K562 (cell line): Measurements from ENCODE around the gene RUVBL1. TPM values are rescaled to one million over a fixed set of nuclear protein-coding genes. Genes with fewer than 3 reads are reported as not detected.
A peak's percentile ranks its signal among the peaks of the same experiment; 100 is the strongest.

Experiments used
- ATAC-seq: fragments of 200-7000 bp; cut with Tn5 transposase; 3 replicates; pipeline ENCODE4 v1.9.1; 2020; ENCODE audit warnings: moderate library complexity
- BruUV-seq: library from RNA; stranded (reverse); fragments of 400-500 nt; replicated peaks from 2 replicates; lab custom pipeline; 2021; lab: Mats Ljungman, UMichigan
- CTCF ChIA-PET: fragments of 300-600 bp; formaldehyde crosslinking; extraction: SDS; loops from one replicate; lab custom pipeline; 2021; ENCODE audit warnings: low intra/inter-chr PET ratio; lab: Yijun Ruan, JAX
- POLR2A ChIA-PET: fragments of 300-600, 350-650 bp; sonication (Branson Sonifier 250); formaldehyde crosslinking; extraction: SDS; loops from one replicate; lab custom pipeline; 2021; ENCODE audit warnings: antibody characterized with exemption, inconsistent platforms; lab: Yijun Ruan, JAX
- DNase-seq, 4 experiments: peaks; one replicate each; pipeline versions ENCODE4 v3.0.0 to v3.0.0-alpha.2; 2011 to 2018; ENCODE audit warnings: low spot score in 3 of 4, mixed read lengths in 3 of 4; ENCODE audit errors: extremely low read depth in 1 of 4
- FAIRE-seq: peaks from 2 replicates; lab custom pipeline; 2011; peaks lifted over from hg19 to GRCh38; lab: Jason Lieb, UNC
- H2AFZ ChIP-seq: 2 replicates; pipeline ENCODE4 v1.6.0; 2011; ENCODE audit warnings: low read depth, low read length, control low read depth, inconsistent platforms
- H3K27ac ChIP-seq: fragments of 200-600 bp; 3 replicates; pipeline ENCODE4 v1.8.0; 2011; ENCODE audit warnings: low read depth, mild to moderate bottlenecking, control low read depth, inconsistent platforms, low read length, moderate library complexity, mixed read lengths; ENCODE audit errors: extremely low read depth
- H3K27me3 ChIP-seq, 2 experiments: fragments of 300-600 bp in 1 of 2; 2 replicates in 1 of 2; 3 replicates in 1 of 2; pipeline versions ENCODE4 v1.6.0 to v1.8.0; 2011; ENCODE audit warnings: inconsistent platforms in 2 of 2, low read length in 2 of 2, mild to moderate bottlenecking in 1 of 2, mixed read lengths in 1 of 2, moderate library complexity in 1 of 2; ENCODE audit not compliant: control insufficient read depth in 2 of 2, insufficient read depth in 2 of 2
- H3K36me3 ChIP-seq: fragments of 300-600 bp; 3 replicates; pipeline ENCODE4 v1.8.0; 2011; ENCODE audit warnings: mild to moderate bottlenecking, low read length, inconsistent platforms; ENCODE audit not compliant: control insufficient read depth, insufficient read depth
- H3K4me1 ChIP-seq, 2 experiments: fragments of 200-600 bp in 1 of 2; replicated peaks in 1 of 2; 2 replicates in 1 of 2; 3 replicates in 1 of 2; pipeline versions ENCODE4 v1.5.1 to v1.8.0; 2011; ENCODE audit warnings: inconsistent platforms in 2 of 2, low read length in 2 of 2, mild to moderate bottlenecking in 1 of 2, mixed read lengths in 1 of 2, moderate library complexity in 1 of 2; ENCODE audit not compliant: control insufficient read depth in 2 of 2, insufficient read depth in 2 of 2
- H3K4me2 ChIP-seq: 2 replicates; pipeline ENCODE4 v1.6.1; 2011; ENCODE audit warnings: low read length, control low read depth, inconsistent platforms, mixed read lengths; ENCODE audit not compliant: insufficient read depth
- H3K4me3 ChIP-seq: fragments of 200-600 bp; sonication (generic), shearing (Covaris generic); 2 replicates; pipeline ENCODE4 v1.5.1; 2016; ENCODE audit warnings: control low read depth, inconsistent platforms
- H3K79me2 ChIP-seq: fragments of 200-600 bp; 3 replicates; pipeline ENCODE4 v1.8.0; 2011; ENCODE audit warnings: low read length, inconsistent platforms; ENCODE audit not compliant: control insufficient read depth, insufficient read depth
- H3K9ac ChIP-seq, 2 experiments: 2 replicates each; pipeline versions ENCODE4 v1.6.0 to v1.6.1; 2011; ENCODE audit warnings: low read depth in 2 of 2, low read length in 2 of 2, control low read depth in 1 of 2, inconsistent platforms in 1 of 2, mild to moderate bottlenecking in 1 of 2, mixed read lengths in 1 of 2; ENCODE audit not compliant: insufficient read depth in 1 of 2
- H3K9me1 ChIP-seq: one replicate; pipeline ENCODE4 v1.6.0; 2011; ENCODE audit warnings: inconsistent platforms, mild to moderate bottlenecking, low read length, moderate library complexity; ENCODE audit not compliant: control insufficient read depth, insufficient read depth
- H3K9me3 ChIP-seq: replicated peaks from 2 replicates; pipeline ENCODE4 v1.5.1; 2011; ENCODE audit warnings: low read depth, low read length, inconsistent platforms; ENCODE audit not compliant: control insufficient read depth, insufficient read depth
- H4K20me1 ChIP-seq: replicated peaks from 2 replicates; pipeline ENCODE4 v1.6.1; 2011; ENCODE audit warnings: low read length, inconsistent platforms, mixed read lengths; ENCODE audit not compliant: control insufficient read depth, insufficient read depth
- CBFA2T3 ChIP-seq: fragments of 450-650 bp; IDR thresholded peaks from 2 replicates; pipeline ENCODE4 v1.6.1; 2017
- CREB5 ChIP-seq: fragments of 250-450 bp; sonication (Bioruptor Pico); IDR thresholded peaks from 2 replicates; pipeline ENCODE4 v1.5.0; 2020; ENCODE audit warnings: mild to moderate bottlenecking
- ELF1 ChIP-seq: fragments of 200-800 bp; sonication (Bioruptor generic); IDR thresholded peaks from 2 replicates; pipeline ENCODE4 v1.6.1; 2016; ENCODE audit warnings: missing genetic modification characterization, missing compliant biosample characterization
- ESRRA ChIP-seq: fragments of 450-650 bp; IDR thresholded peaks from 2 replicates; pipeline ENCODE4 v1.6.1; 2014; ENCODE audit warnings: low read depth, mild to moderate bottlenecking, moderate library complexity, borderline replicate concordance
- FOXK2 ChIP-seq, 2 experiments: fragments of 450-650 bp; IDR thresholded peaks in 1 of 2; conservative IDR thresholded peaks in 1 of 2; 2 replicates each; pipeline ENCODE4 v1.6.1; 2016; ENCODE audit warnings: low read depth in 2 of 2, mild to moderate bottlenecking in 1 of 2
- MAFG ChIP-seq: fragments of 450-650 bp; conservative IDR thresholded peaks from 2 replicates; pipeline ENCODE4 v1.6.1; 2016; ENCODE audit warnings: missing genetic modification characterization, missing compliant biosample characterization
- MIER1 ChIP-seq: fragments of 450-650 bp; IDR thresholded peaks from 2 replicates; pipeline ENCODE4 v1.6.1; 2016; ENCODE audit warnings: antibody characterized with exemption, mild to moderate bottlenecking, low read depth
- POLR2G ChIP-seq: fragments of 200-400 bp; formaldehyde crosslinking; IDR thresholded peaks from 2 replicates; pipeline ENCODE4 v1.6.1; 2017; ENCODE audit warnings: low read depth, mild to moderate bottlenecking, antibody characterized with exemption, low read length, moderate library complexity
- RBM22 ChIP-seq: fragments of 200-400 bp; formaldehyde crosslinking; IDR thresholded peaks from 2 replicates; pipeline ENCODE4 v1.6.1; 2018; ENCODE audit warnings: low read length, low read depth; ENCODE audit not compliant: poor library complexity, severe bottlenecking
- SRF ChIP-seq, 2 experiments: fragments of 250-450, 450-650 bp in 1 of 2; sonication (Bioruptor Pico) in 1 of 2; sonication (generic) in 1 of 2; formaldehyde crosslinking; IDR thresholded peaks; 2 replicates each; pipeline versions ENCODE4 v1.5.0 to v1.5.1; 2020 to 2022; ENCODE audit warnings: mild to moderate bottlenecking in 1 of 2, missing genetic modification reagents in 1 of 2
- UBTF ChIP-seq, 2 experiments: IDR thresholded peaks; 2 replicates each; pipeline ENCODE4 v1.6.1; 2012; ENCODE audit warnings: improper control_type of control experiment in 2 of 2, low read depth in 2 of 2, low read length in 2 of 2, borderline replicate concordance in 1 of 2
- ZBTB17 ChIP-seq: fragments of 450-650 bp; formaldehyde crosslinking; IDR thresholded peaks from 2 replicates; pipeline ENCODE4 v1.4.0; 2020; ENCODE audit warnings: mild to moderate bottlenecking
- ZNF347 ChIP-seq: fragments of 450-650 bp; formaldehyde crosslinking; IDR thresholded peaks from 2 replicates; pipeline ENCODE4 v1.4.0; 2020; ENCODE audit warnings: low read depth, mild to moderate bottlenecking, moderate library complexity
- ZNF699 ChIP-seq: fragments of 250-450 bp; sonication (Bioruptor Pico); IDR thresholded peaks from 2 replicates; pipeline ENCODE4 v1.8.0; 2021; ENCODE audit warnings: mild to moderate bottlenecking, moderate library complexity; ENCODE audit not compliant: insufficient replicate concordance
- ZNF780A ChIP-seq: fragments of 250-450 bp; sonication (Bioruptor Pico); IDR thresholded peaks from 2 replicates; pipeline ENCODE4 v1.5.0; 2021; ENCODE audit warnings: mild to moderate bottlenecking
- WGBS: fragments of 100-300 bp; shearing (Covaris generic); methylation state at CpG from one replicate; pipeline ENCODE4 v1.1.6; 2016; ENCODE audit warnings: low coverage, mixed read lengths; ENCODE audit not compliant: insufficient coverage; ENCODE audit errors: missing lambda C conversion rate; 5-methylcytosine and 5-hydroxymethylcytosine counted together
- in situ Hi-C: fragments of 300-500 bp; cut with MboI; formaldehyde crosslinking; loops from 4 replicates; pipeline ENCODE4 v1.15.0; 2018; ENCODE audit warnings: inconsistent platforms, mixed read lengths
- intact Hi-C: fragments of 100-400 bp; cut with micrococcal nuclease; formaldehyde crosslinking; loops from 2 replicates; pipeline ENCODE4 v1.14.2; 2022
- polyA plus RNA-seq, 8 experiments: library from polyadenylated mRNA; depleted of rRNA in 4 of 8; stranded (reverse) in 5 of 8; unstranded in 3 of 8; fragments of >200 nt; fragmentation: Nextera tagmentation in 2 of 8; fragmentation: Illumina TruSeq in 1 of 8; extraction: Ambion mirVana in 2 of 8; extraction: Trizol in 1 of 8; gene quantifications; 2 replicates each; pipeline versions ENCODE4 v1.2.1 to v1.2.3, GENCODE V29; 2011 to 2014; ENCODE audit warnings: inconsistent platforms in 1 of 8, missing spikeins in 1 of 8
- total RNA-seq, 7 experiments: library from RNA; depleted of rRNA in 6 of 7; stranded (reverse); fragments of >200 nt in 6 of 7; fragmentation: Illumina TruSeq in 2 of 7; extraction: Trizol in 2 of 7; gene quantifications; 2 replicates each; pipeline versions ENCODE4 v1.2.1 to v1.2.3, GENCODE V29; 2011 to 2021; ENCODE audit warnings: low replicate concordance in 1 of 7

The RUVBL1 gene
- total and polyA plus RNA-seq, 9 of the 15 experiments (the other 6 are each of a cell fraction or from before 2014, with no cell fraction given), result 20.7 to 147 (median 113) TPM

GRCh38 chr3:128071771-128072453, 51.7 kb downstream of the RUVBL1 start:
- no peaks in the 10 kb centered on the region for H3K27me3 ChIP-seq
- H3K27ac ChIP-seq, result no peak overlapping the region
- H3K79me2 ChIP-seq, result peaks cover 13% of the 10 kb centered on the region; the same call in 2 of the 3 replicates
- WGBS, result 86% methylated on average over 7 of the region's 11 CpGs
- POLR2A ChIA-PET, result interaction anchor here (0.7 to 2.9 kb wide), 6 partner anchors 7 to 426 kb away, joined by 3 to 23 read pairs (median 3); no protein-coding TSS in a partner anchor
- no TSS peak for BruUV-seq
- CTCF ChIA-PET, result no interaction called here
- no peak for DNase-seq
- no peaks in the 10 kb centered on the region for H3K9me1 ChIP-seq
- H4K20me1 ChIP-seq, result peaks cover 13% of the 10 kb centered on the region; the same call in 1 of the 2 replicates
- in situ Hi-C loops (no loop called here), intact Hi-C loops (loop anchor here (10.0 kb wide), 1 partner anchor 423 kb away; the partner anchor contains the start of gene GATA2)
- TF ChIP-seq ZNF699 (CRISPR knock-in tag), result no peak
- peak; percentile 72 for TF ChIP-seq POLR2G
- TF ChIP-seq FOXK2 (conservative IDR thresholded peaks at IDR 0.05 in 1 of 2, IDR thresholded peaks at IDR 0.05 in 1 of 2; ENCODE audit: low read depth in 2 of 2), result no peak
- TF ChIP-seq SRF (CRISPR knock-in tag; IDR thresholded peaks at IDR 0.05), result no peak
- no peak for TF ChIP-seq ZBTB17
- TF ChIP-seq ESRRA, result no peak
- no peak for TF ChIP-seq UBTF (IDR thresholded peaks at IDR 0.05; ENCODE audit: borderline replicate concordance in 1 of 2, low read depth in 2 of 2, low read length in 2 of 2)
- TF ChIP-seq MIER1, result no peak
- peak; percentile 39 for TF ChIP-seq RBM22
- no peak for TF ChIP-seq ZNF780A
- TF ChIP-seq CREB5 (CRISPR knock-in tag), result no peak
- no peak for TF ChIP-seq ELF1
- TF ChIP-seq MAFG (tag), result no peak
- TF ChIP-seq ZNF347 (CRISPR knock-in tag), result no peak
- no peak for TF ChIP-seq CBFA2T3
- no peak for ATAC-seq
- H3K36me3 ChIP-seq, result peaks cover 78% of the 10 kb centered on the region
- H3K9ac ChIP-seq, result 0 out of 4 replicates have a peak overlapping the region, but pooled peaks of 1 of the 2 experiments have one; percentile 5
- no peaks in the 10 kb centered on the region for H3K9me3 ChIP-seq
- FAIRE-seq, result no peak
- no peak overlapping the region for H3K4me3 ChIP-seq
- H3K4me1 ChIP-seq, result peaks cover 3 to 30% of the 10 kb centered on the region in 2 experiments
- H3K4me2 ChIP-seq, result no peak overlapping the region
- no peak overlapping the region for H2AFZ ChIP-seq
